GM23338 (cell line): ENCODE results near the gene CCDC74A.

Experiments
- CREB1 ChIP-seq: fragments of 250-450 bp; sonication (Bioruptor Pico); IDR thresholded peaks from 2 replicates; pipeline ENCODE4 v1.5.0; 2020; ENCODE audit warnings: low read depth, mild to moderate bottlenecking, moderate library complexity
- EZH2 ChIP-seq: fragments of 200-600 bp; sonication (generic); IDR thresholded peaks from one replicate; pipeline ENCODE4 v1.8.0; 2017; ENCODE audit warnings: antibody characterized with exemption, mild to moderate bottlenecking, low read depth; ENCODE audit not compliant: unreplicated experiment
- EZH2phosphoT487 ChIP-seq: fragments of 200-600 bp; sonication (generic); IDR thresholded peaks from one replicate; pipeline ENCODE4 v1.8.1; 2018; ENCODE audit warnings: antibody characterized with exemption; ENCODE audit not compliant: unreplicated experiment
- NANOG ChIP-seq: IDR thresholded peaks from 2 replicates; pipeline ENCODE4 v1.6.1; 2016; ENCODE audit warnings: antibody characterized with exemption, borderline replicate concordance
- POLR2AphosphoS5 ChIP-seq: IDR thresholded peaks from 2 replicates; pipeline ENCODE4 v1.6.1; 2016; ENCODE audit warnings: antibody characterized with exemption, low read depth
- STAT1 ChIP-seq: IDR thresholded peaks from one replicate; pipeline ENCODE4 v1.6.1; 2016; ENCODE audit warnings: antibody characterized with exemption; ENCODE audit not compliant: unreplicated experiment
- ZNF114 ChIP-seq: fragments of 250-450 bp; sonication (Bioruptor Pico); IDR thresholded peaks from 2 replicates; pipeline ENCODE4 v1.5.0; 2020; ENCODE audit warnings: mild to moderate bottlenecking, moderate library complexity
- ZNF331 ChIP-seq: fragments of 250-450 bp; sonication (Bioruptor Pico); IDR thresholded peaks from 2 replicates; pipeline ENCODE4 v1.5.0; 2020; ENCODE audit warnings: low read depth, mild to moderate bottlenecking, moderate library complexity
- TF ChIP-seq, protein P1 (sequence below), 2 experiments: fragments of 200-600 bp in 1 of 2; sonication (generic) in 1 of 2; conservative IDR thresholded peaks; 2 replicates each; pipeline versions ENCODE4 v1.5.1 to v1.6.1; 2016 to 2017; ENCODE audit warnings: antibody characterized with exemption in 2 of 2, low read depth in 2 of 2, mild to moderate bottlenecking in 2 of 2, moderate library complexity in 1 of 2
- TF ChIP-seq, protein P2 (sequence below): IDR thresholded peaks from 2 replicates; pipeline ENCODE4 v1.6.1; 2016; ENCODE audit warnings: antibody characterized with exemption
- TF ChIP-seq, protein P3 (sequence below): IDR thresholded peaks from one replicate; pipeline ENCODE4 v1.6.1; 2018; ENCODE audit warnings: antibody characterized with exemption; ENCODE audit not compliant: unreplicated experiment

DNA sequence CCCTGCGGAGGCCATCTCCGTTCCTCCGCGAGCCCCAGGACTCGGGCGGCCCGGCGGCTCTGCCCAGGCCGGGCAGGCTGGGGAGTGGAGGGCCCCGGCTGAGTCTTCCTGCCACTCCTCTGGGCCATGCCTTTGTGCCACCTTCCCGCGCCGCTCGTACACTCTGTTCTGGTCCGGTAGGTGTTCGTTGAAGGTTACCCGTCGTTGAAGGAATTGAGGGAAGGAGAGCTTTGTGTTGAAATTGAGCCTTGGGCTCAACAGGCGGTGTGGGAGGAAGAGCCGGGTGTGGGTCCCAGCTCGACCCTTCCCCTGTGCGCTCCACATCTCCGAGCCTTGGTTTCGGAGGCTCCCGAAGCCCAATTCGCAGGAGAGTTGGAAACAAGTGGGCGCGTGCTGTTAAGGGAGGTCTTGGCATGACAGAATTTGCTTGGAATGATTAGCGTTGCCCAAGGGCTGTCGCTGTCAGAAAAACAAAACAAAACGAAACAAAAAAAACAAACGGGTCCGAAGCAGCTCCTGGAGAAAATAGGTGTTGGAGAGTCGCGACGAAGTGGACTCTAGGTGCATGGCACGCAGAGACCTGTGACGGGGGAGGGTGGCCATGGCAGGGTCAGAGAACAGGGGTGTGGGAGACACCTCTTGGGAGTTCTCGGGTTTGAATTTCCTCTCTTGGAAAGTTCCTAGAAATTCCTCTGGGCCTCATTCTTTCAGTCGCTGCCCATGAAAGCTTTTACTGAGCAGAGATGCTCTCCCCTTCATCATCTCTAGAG is 34.3 kb upstream of the CCDC74A start:
- TF ChIP-seq EZH2phosphoT487, result no peak
- TF ChIP-seq, protein P1, sequence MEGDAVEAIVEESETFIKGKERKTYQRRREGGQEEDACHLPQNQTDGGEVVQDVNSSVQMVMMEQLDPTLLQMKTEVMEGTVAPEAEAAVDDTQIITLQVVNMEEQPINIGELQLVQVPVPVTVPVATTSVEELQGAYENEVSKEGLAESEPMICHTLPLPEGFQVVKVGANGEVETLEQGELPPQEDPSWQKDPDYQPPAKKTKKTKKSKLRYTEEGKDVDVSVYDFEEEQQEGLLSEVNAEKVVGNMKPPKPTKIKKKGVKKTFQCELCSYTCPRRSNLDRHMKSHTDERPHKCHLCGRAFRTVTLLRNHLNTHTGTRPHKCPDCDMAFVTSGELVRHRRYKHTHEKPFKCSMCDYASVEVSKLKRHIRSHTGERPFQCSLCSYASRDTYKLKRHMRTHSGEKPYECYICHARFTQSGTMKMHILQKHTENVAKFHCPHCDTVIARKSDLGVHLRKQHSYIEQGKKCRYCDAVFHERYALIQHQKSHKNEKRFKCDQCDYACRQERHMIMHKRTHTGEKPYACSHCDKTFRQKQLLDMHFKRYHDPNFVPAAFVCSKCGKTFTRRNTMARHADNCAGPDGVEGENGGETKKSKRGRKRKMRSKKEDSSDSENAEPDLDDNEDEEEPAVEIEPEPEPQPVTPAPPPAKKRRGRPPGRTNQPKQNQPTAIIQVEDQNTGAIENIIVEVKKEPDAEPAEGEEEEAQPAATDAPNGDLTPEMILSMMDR (conservative IDR thresholded peaks at IDR 0.05; ENCODE audit: low read depth in 2 of 2), result no peak
- TF ChIP-seq, protein P2, sequence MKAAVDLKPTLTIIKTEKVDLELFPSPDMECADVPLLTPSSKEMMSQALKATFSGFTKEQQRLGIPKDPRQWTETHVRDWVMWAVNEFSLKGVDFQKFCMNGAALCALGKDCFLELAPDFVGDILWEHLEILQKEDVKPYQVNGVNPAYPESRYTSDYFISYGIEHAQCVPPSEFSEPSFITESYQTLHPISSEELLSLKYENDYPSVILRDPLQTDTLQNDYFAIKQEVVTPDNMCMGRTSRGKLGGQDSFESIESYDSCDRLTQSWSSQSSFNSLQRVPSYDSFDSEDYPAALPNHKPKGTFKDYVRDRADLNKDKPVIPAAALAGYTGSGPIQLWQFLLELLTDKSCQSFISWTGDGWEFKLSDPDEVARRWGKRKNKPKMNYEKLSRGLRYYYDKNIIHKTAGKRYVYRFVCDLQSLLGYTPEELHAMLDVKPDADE, result no peak
- TF ChIP-seq CREB1 (CRISPR knock-in tag), result no peak
- TF ChIP-seq POLR2AphosphoS5, result no peak
- TF ChIP-seq EZH2, result no peak
- TF ChIP-seq ZNF331 (CRISPR knock-in tag), result no peak
- TF ChIP-seq, protein P3, sequence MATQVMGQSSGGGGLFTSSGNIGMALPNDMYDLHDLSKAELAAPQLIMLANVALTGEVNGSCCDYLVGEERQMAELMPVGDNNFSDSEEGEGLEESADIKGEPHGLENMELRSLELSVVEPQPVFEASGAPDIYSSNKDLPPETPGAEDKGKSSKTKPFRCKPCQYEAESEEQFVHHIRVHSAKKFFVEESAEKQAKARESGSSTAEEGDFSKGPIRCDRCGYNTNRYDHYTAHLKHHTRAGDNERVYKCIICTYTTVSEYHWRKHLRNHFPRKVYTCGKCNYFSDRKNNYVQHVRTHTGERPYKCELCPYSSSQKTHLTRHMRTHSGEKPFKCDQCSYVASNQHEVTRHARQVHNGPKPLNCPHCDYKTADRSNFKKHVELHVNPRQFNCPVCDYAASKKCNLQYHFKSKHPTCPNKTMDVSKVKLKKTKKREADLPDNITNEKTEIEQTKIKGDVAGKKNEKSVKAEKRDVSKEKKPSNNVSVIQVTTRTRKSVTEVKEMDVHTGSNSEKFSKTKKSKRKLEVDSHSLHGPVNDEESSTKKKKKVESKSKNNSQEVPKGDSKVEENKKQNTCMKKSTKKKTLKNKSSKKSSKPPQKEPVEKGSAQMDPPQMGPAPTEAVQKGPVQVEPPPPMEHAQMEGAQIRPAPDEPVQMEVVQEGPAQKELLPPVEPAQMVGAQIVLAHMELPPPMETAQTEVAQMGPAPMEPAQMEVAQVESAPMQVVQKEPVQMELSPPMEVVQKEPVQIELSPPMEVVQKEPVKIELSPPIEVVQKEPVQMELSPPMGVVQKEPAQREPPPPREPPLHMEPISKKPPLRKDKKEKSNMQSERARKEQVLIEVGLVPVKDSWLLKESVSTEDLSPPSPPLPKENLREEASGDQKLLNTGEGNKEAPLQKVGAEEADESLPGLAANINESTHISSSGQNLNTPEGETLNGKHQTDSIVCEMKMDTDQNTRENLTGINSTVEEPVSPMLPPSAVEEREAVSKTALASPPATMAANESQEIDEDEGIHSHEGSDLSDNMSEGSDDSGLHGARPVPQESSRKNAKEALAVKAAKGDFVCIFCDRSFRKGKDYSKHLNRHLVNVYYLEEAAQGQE, result no peak
- TF ChIP-seq ZNF114 (CRISPR knock-in tag), result no peak
- no peak for TF ChIP-seq STAT1
- no peak for TF ChIP-seq NANOG
